Muscle of leg (tissue), 11 donors: ENCODE results near the gene DUSP22. TPM values are rescaled to one million over a fixed set of nuclear protein-coding genes. Genes with fewer than 3 reads are reported as not detected.
"Not testable (repeated sequence)": the region's sequence is repeated elsewhere in the genome, so short reads cannot be mapped to it uniquely, and the experiment has no call there.

Experiments used
- DNase-seq: peaks from one replicate; pipeline ENCODE4 v3.0.0; 2013
- H3K27ac ChIP-seq: one replicate; pipeline ENCODE4 v1.5.1; 2013; ENCODE audit warnings: mild to moderate bottlenecking, low read length, control low read depth
- H3K27me3 ChIP-seq: one replicate; pipeline ENCODE4 v1.6.1; 2013; ENCODE audit warnings: low read length; ENCODE audit not compliant: control insufficient read depth, insufficient read depth
- H3K36me3 ChIP-seq: one replicate; pipeline ENCODE4 v1.6.1; 2013; ENCODE audit warnings: low read length; ENCODE audit not compliant: control insufficient read depth, insufficient read depth
- H3K4me1 ChIP-seq: one replicate; pipeline ENCODE4 v1.6.1; 2013; ENCODE audit warnings: low read length; ENCODE audit not compliant: control insufficient read depth, insufficient read depth
- H3K4me3 ChIP-seq: one replicate; pipeline ENCODE4 v1.5.1; 2013; ENCODE audit warnings: low read length, control low read depth
- H3K9me3 ChIP-seq: replicated peaks from 2 replicates; pipeline ENCODE4 v1.6.1; 2013; ENCODE audit warnings: low read depth, low read length; ENCODE audit not compliant: control insufficient read depth
- WGBS: methylation state at CpG from one replicate; pipeline ENCODE4 v1.1.5; 2013; ENCODE audit warnings: missing lambda C conversion rate; ENCODE audit not compliant: insufficient coverage; 5-methylcytosine and 5-hydroxymethylcytosine counted together
- polyA plus RNA-seq, 8 donors: library from polyadenylated mRNA; unstranded; fragments of 120-200 nt; gene quantifications; one replicate each; pipeline versions ENCODE4 v1.2.1 to v1.2.3, GENCODE V29; 2013; ENCODE audit warnings: inconsistent platforms in 1 of 8, low replicate concordance in 1 of 8; ENCODE audit not compliant: insufficient read length in 8 of 8, insufficient read depth in 1 of 8
- total RNA-seq: library from RNA; stranded (reverse); fragments of 120-200 nt; gene quantifications from one replicate; pipeline ENCODE4 v1.2.4, GENCODE V29; 2013

Gene DUSP22
- total and polyA plus RNA-seq, 9 donors, result 20.7 to 35.5 (median 28.9) TPM

DNA sequence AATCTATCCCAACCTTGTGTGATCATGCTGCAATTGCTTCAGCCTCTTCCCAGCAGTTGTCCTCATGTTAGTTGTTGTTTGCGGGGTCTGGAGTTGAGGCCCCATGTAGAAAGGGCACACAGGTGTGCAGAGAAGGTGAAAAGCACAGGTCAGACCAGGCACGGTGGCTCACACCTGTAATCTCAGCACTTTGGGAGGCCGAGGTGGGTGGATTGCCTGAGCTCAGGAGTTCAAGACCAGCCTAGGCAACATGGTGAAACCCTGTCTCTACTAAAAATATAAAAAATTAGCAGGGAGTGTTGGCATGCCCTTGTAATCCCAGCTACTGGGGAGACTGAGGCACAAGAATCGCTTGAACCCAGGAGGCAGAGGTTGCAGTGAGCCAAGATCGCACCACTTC lies 6.4 kb upstream of the DUSP22 start:
- not testable (repeated sequence) for H3K27ac ChIP-seq, H3K4me1 ChIP-seq, DNase-seq, H3K4me3 ChIP-seq, H3K36me3 ChIP-seq, H3K27me3 ChIP-seq
- H3K9me3 ChIP-seq, result peaks cover 12% of the 10 kb centered on the region
- WGBS, result 61% methylated on average over 5 of the region's 5 CpGs

GRCh38 chr6:286681-287488 lies 5.4 kb upstream of the DUSP22 start:
- WGBS, result 68% methylated on average over 7 of the region's 10 CpGs
- Histone ChIP-seq H3K9me3 (peaks cover 13% of the 10 kb centered on the region), H3K27me3 (no peaks in the 10 kb centered on the region), H3K4me3 (no peak overlapping the region), H3K27ac (no peak overlapping the region), H3K36me3 (no peaks in the 10 kb centered on the region), H3K4me1 (peaks cover 6% of the 10 kb centered on the region)
- no peak for DNase-seq

DNA sequence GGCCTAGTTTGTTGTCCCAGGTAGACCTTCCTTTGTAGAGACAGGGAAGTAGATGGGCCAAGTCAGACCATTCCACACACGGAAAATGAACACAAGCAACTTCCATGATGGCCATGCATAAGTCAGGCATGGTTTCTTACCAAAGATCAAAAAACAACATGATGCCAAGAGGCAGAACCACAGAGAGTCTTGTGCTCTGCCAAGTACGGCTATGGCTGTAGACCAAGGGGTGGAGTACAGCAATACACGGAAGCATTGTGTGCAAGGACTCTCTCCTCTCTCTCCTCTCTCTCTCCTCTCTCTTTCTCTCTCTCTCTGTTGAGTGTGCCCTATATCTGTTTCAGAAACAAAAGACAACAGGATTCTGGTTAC lies 4.8 kb upstream of the DUSP22 start:
- Histone ChIP-seq H3K4me1 (peaks cover 6% of the 10 kb centered on the region), H3K36me3 (no peaks in the 10 kb centered on the region), H3K4me3 (no peak overlapping the region), H3K9me3 (peaks cover 8% of the 10 kb centered on the region), H3K27ac (no peak overlapping the region), H3K27me3 (no peaks in the 10 kb centered on the region)
- no peak for DNase-seq
- WGBS, result 79% methylated on average over 3 of the region's 3 CpGs

GRCh38 chr6:288866-289265 lies 3.4 kb upstream of the DUSP22 start:
- no peaks in the 10 kb centered on the region for H3K27me3 ChIP-seq
- H3K4me3 ChIP-seq, result no peak overlapping the region
- 100% methylated on average over 1 of the region's 3 CpGs for WGBS
- DNase-seq, result no peak
- H3K27ac ChIP-seq, result no peak overlapping the region
- peaks cover 13% of the 10 kb centered on the region for H3K4me1 ChIP-seq
- peaks cover 8% of the 10 kb centered on the region for H3K9me3 ChIP-seq
- no peaks in the 10 kb centered on the region for H3K36me3 ChIP-seq

DNA sequence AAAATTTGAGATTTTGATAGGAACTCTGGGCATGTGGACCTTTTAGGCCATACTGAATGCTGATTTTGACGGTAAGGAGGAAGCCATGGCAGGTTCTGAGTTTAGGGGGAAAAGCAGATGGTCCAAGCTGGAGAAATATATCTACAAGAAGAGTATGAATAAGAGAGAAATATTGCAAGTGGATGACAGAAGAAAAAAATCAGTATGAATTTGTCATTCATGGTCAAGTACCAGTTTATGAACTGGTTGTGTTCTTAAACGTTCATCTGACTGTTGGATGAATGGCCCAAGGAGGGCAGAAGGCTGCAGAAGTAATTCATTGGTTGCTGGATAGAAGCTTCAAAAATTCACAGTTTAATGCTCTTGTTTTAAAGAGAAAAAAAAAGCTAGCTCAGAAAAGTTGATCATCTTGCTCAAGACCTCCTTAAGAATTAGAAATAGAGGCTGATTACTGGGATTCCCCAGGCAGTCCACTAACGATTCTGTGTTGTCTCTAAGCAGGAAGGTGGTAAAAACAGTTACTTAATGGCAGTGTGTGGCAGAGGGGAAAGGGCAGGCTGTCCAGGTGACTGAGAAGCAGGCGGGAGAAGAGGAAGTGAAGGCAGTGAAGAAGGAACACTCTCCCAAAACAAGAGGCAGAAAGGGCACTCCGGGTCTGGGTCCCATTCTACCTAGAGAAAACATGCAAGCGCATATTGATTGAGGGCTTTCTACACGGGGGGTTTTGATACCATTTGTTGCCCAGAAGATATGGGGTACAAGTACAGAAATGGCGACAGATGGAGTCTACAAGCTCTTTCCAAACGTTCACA lies 2.0 kb upstream of the DUSP22 start:
- Histone ChIP-seq H3K4me1 (peaks cover 13% of the 10 kb centered on the region), H3K9me3 (peaks cover 5% of the 10 kb centered on the region), H3K27ac (no peak overlapping the region), H3K4me3 (no peak overlapping the region), H3K27me3 (no peaks in the 10 kb centered on the region), H3K36me3 (no peaks in the 10 kb centered on the region)
- 75% methylated on average over 5 of the region's 9 CpGs for WGBS
- DNase-seq, result no peak

DNA sequence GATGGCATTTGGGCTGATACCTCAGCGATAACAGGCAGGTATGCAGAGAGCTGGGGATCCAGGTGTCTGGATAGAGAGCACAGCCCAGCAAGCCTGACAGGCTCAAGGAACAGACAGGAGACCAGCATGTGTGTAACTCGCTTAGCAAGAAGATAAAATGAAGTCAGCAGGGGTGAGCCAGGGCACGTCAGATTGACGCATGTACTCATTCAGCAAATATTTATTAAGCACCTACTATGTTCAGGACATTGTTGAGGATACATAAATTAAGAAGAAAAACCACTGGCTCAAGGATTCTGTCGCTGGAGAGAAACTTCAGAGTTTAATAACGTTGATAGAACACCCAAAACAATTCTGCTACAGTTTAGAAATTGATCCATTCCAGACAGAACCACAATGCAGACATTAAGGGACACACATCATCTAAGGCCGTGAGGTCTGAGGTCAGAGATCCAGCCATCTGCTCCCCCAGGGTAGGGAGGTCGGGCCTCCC lies 1.0 kb upstream of the DUSP22 start:
- peak overlapping the region; percentile 92 for H3K27ac ChIP-seq
- no peaks in the 10 kb centered on the region for H3K36me3 ChIP-seq
- 42% methylated on average over 6 of the region's 8 CpGs for WGBS
- no peak for DNase-seq
- no peaks in the 10 kb centered on the region for H3K27me3 ChIP-seq
- H3K4me3 ChIP-seq, result peak overlapping the region; percentile 72
- H3K9me3 ChIP-seq, result peaks cover 5% of the 10 kb centered on the region
- peaks cover 15% of the 10 kb centered on the region for H3K4me1 ChIP-seq

GRCh38 chr6:292506-293192 lies 362 bp downstream of the DUSP22 start:
- 25% methylated on average over 49 of the region's 52 CpGs for WGBS
- H3K4me1 ChIP-seq, result peaks cover 23% of the 10 kb centered on the region
- H3K27ac ChIP-seq, result peak overlapping the region; percentile 91
- peak; percentile 80 for DNase-seq
- H3K27me3 ChIP-seq, result no peaks in the 10 kb centered on the region
- no peaks in the 10 kb centered on the region for H3K36me3 ChIP-seq
- H3K9me3 ChIP-seq, result peaks cover 4% of the 10 kb centered on the region
- peak overlapping the region; percentile 57 for H3K4me3 ChIP-seq

DNA sequence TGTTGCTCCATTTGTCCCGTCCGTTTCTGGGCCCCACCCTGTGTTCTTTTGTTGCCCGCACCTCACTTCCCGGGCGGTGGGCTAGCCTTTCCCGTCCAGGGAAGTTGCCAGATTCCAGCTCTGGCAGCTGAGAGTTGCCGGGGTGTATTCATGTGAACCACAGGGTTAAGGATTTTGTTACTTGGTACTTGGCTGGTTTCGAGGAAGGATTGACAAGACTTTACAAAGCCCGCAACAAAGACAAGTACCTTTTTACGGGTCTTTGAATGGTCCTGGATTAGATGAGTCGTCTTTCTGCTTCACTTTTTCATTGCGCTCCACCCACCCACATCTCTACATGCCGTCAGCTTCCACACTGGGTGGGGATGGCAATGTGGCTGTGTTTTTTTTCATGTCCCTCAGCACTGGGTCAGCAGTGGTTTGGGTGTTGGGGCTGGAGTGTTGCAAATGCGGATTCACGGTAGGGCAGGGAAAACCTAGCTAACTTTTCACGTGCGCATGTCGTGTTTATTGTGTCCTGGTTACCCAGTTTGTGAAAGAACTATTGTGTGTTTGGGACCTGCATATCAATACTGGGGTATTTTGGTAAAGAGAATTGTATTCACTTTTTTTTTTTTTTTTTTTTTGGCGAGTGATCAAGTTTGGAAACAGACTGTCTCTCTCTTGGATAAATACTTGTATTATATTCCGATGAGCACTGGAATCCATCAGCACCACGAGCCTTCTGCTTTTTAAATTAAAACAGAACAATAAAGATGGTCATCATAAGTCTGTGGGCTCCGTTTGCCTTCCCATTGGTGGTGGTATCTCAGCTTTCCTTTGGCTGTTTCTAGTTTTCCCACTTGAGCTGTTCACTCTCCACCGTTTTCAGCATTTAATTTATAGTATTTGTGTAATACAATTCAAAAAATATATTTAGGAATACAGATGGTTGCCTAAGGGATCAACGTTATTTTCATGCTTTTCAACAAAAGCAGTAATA lies 1.2 kb downstream of the DUSP22 start:
- peak; percentile 39 for DNase-seq
- H3K36me3 ChIP-seq, result no peaks in the 10 kb centered on the region
- no peaks in the 10 kb centered on the region for H3K27me3 ChIP-seq
- 33% methylated on average over 13 of the region's 24 CpGs for WGBS
- peaks cover 4% of the 10 kb centered on the region for H3K9me3 ChIP-seq
- peak overlapping the region; percentile 57 for H3K4me3 ChIP-seq
- peaks cover 29% of the 10 kb centered on the region for H3K4me1 ChIP-seq
- peak overlapping the region; percentile 91 for H3K27ac ChIP-seq
